Skeletal muscle tissue (tissue), 4 donors: ENCODE measurements around the gene PHAF1. TPM values are rescaled to one million over a fixed set of nuclear protein-coding genes. Genes with fewer than 3 reads are reported as not detected.

Source experiments
- H3K27ac ChIP-seq: one replicate; pipeline ENCODE4 v1.7.0; 2013; ENCODE audit warnings: mild to moderate bottlenecking, low read depth, low read length, inconsistent platforms
- H3K27me3 ChIP-seq, 3 donors: one replicate each; pipeline ENCODE4 v1.7.0; 2013; ENCODE audit warnings: low read length in 3 of 3; ENCODE audit not compliant: control insufficient read depth in 3 of 3, insufficient read depth in 3 of 3
- H3K36me3 ChIP-seq, 3 donors: one replicate each; pipeline ENCODE4 v1.7.0; 2013; ENCODE audit warnings: low read length in 3 of 3; ENCODE audit not compliant: control insufficient read depth in 3 of 3, insufficient read depth in 3 of 3
- H3K4me1 ChIP-seq, 3 donors: one replicate each; pipeline ENCODE4 v1.7.0; 2013; ENCODE audit warnings: low read length in 3 of 3, mild to moderate bottlenecking in 3 of 3; ENCODE audit not compliant: control insufficient read depth in 3 of 3, insufficient read depth in 3 of 3
- H3K4me3 ChIP-seq, 3 donors: one replicate each; pipeline ENCODE4 v1.7.0; 2013; ENCODE audit warnings: low read length in 3 of 3
- H3K9ac ChIP-seq, 3 donors: one replicate each; pipeline ENCODE4 v1.7.0; 2013; ENCODE audit warnings: low read length in 3 of 3, mild to moderate bottlenecking in 3 of 3, moderate library complexity in 2 of 3, low read depth in 1 of 3
- H3K9me3 ChIP-seq, 3 donors: one replicate each; pipeline ENCODE4 v1.7.0; 2013; ENCODE audit warnings: low read length in 3 of 3; ENCODE audit not compliant: control insufficient read depth in 3 of 3
- total RNA-seq: library from RNA; depleted of rRNA; stranded (reverse); fragments of >200 nt; gene quantifications from one replicate; pipeline ENCODE4 v1.2.3, GENCODE V29; 2014
- donor health status: Osteomylitis.

Gene PHAF1
- 17.7 TPM for total RNA-seq

- Histone ChIP-seq H3K9me3 (no peaks in the 10 kb centered on the region), H3K36me3 (peaks cover 3 to 8% (median 4%) of the 10 kb centered on the region in 3 donors), H3K27ac (peak within 1 kb of the TSS; percentile 77), H3K27me3 (no peaks in the 10 kb centered on the region), H3K9ac (peak within 1 kb of the TSS; percentile 93 to 98 (median 96)), H3K4me1 (peaks cover 20 to 34% (median 26%) of the 10 kb centered on the region in 3 donors), H3K4me3 (peak within 1 kb of the TSS; percentile 74 to 97 (median 96))
Observed at GRCh38 chr16:67109407-67110135, at the start of gene PHAF1. TSS of gene PHAF1 (plus strand) at chr16:67109941. CDS start at chr16:67110176, 235 bp downstream.

- H3K9me3 ChIP-seq = no peaks in the 10 kb centered on the region
- H3K4me1 ChIP-seq = no peaks in the 10 kb centered on the region
- no peak overlapping the region for H3K9ac ChIP-seq
- H3K4me3 ChIP-seq = no peak overlapping the region
- no peaks in the 10 kb centered on the region for H3K27me3 ChIP-seq
- no peak overlapping the region for H3K27ac ChIP-seq
- peaks cover 3 to 9% (median 4%) of the 10 kb centered on the region in 3 donors for H3K36me3 ChIP-seq
Observed at GRCh38 chr16:67063008-67063407, 46.7 kb upstream of the PHAF1 start.

DNA sequence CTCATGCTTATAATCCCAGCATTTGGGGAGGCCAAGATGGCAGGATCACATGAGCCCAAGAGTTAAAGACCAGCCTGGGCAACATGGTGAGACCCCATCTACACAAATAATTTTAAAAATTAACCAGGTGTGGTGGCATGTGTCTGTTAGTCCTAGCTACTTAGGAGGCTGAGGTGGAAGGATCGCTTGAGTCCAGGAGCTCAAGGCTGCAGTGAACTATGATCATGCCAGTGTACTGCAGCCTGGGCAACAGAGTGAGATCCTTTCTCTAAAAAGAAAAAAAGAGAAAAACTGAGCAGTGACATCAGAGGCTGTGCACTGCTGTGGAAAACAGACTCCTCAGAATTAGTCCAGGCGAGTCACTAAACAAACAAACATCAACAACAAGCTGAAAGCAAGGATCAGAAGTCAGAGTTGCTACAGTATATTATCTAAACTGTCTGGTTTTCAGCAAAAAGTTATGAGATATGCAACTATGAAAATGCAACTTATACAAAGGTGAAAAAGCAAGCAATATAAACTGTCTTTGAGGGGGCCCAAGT is 41.5 kb upstream of the PHAF1 start:
- no peak overlapping the region for H3K27ac ChIP-seq
- H3K27me3 ChIP-seq = no peaks in the 10 kb centered on the region
- peaks cover 7 to 10% (median 10%) of the 10 kb centered on the region in 3 donors for H3K36me3 ChIP-seq
- no peak overlapping the region for H3K4me3 ChIP-seq
- no peaks in the 10 kb centered on the region for H3K9me3 ChIP-seq
- H3K9ac ChIP-seq = no peak overlapping the region
- no peaks in the 10 kb centered on the region for H3K4me1 ChIP-seq

GRCh38 chr16:67071476-67072048 is 38.2 kb upstream of the PHAF1 start:
- H3K36me3 ChIP-seq = peaks cover 7 to 16% (median 10%) of the 10 kb centered on the region in 3 donors

DNA sequence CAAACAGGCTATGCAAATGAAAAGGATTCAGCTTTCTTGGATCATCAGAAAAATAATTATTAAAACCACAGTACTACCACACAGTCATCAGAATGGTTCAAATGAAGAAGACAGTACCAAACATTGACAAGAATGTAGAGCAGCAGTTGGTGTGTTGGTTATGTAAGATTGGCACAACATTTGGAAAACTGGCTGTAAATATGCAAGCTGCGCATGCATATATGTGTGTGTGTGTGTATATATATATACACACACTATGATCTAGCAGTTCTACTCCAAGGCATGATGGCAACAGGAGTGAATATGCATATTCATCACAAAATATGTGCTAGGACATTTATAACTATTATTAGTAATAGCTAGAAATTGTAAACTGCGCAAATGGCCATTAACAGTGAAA is 34.4 kb upstream of the PHAF1 start:
- H3K9ac ChIP-seq = no peak overlapping the region
- H3K36me3 ChIP-seq = peaks cover 0 to 8% (median 0%) of the 10 kb centered on the region in 3 donors

More at GRCh38 chr16:67071476-67072048, 38.2 kb upstream of the PHAF1 start:
- H3K9ac ChIP-seq = no peak overlapping the region
- no peak overlapping the region for H3K4me3 ChIP-seq
- no peaks in the 10 kb centered on the region for H3K27me3 ChIP-seq
- no peaks in the 10 kb centered on the region for H3K9me3 ChIP-seq
- H3K4me1 ChIP-seq = no peaks in the 10 kb centered on the region
- no peak overlapping the region for H3K27ac ChIP-seq

DNA sequence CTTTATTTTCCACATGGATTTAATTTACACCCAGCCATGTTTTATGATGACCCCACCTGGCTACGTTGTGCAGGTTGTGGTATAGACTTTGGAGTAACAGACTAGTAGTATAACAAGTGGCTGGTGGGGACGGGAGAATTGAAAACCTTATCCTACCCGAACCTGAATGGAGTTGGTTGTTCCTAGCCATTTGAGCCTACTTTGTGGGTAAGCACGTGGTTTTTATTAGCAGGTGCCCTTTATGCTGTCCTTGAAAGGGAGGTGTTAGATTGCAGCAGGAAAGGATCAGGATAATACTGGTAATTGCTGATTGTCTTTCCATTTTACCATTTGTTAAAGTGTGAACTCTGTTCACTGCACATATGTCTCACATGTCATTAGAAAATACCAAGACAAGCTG is 31.9 kb upstream of the PHAF1 start:
- Histone ChIP-seq H3K9me3 (no peaks in the 10 kb centered on the region), H3K36me3 (peaks cover 0 to 8% (median 0%) of the 10 kb centered on the region in 3 donors), H3K4me3 (no peak overlapping the region), H3K27me3 (no peaks in the 10 kb centered on the region), H3K9ac (no peak overlapping the region), H3K27ac (no peak overlapping the region), H3K4me1 (no peaks in the 10 kb centered on the region)

More for the DNA sequence above, 34.4 kb upstream of the PHAF1 start:
- Histone ChIP-seq H3K27ac (no peak overlapping the region), H3K27me3 (no peaks in the 10 kb centered on the region), H3K9me3 (no peaks in the 10 kb centered on the region), H3K4me1 (no peaks in the 10 kb centered on the region), H3K4me3 (no peak overlapping the region)

DNA sequence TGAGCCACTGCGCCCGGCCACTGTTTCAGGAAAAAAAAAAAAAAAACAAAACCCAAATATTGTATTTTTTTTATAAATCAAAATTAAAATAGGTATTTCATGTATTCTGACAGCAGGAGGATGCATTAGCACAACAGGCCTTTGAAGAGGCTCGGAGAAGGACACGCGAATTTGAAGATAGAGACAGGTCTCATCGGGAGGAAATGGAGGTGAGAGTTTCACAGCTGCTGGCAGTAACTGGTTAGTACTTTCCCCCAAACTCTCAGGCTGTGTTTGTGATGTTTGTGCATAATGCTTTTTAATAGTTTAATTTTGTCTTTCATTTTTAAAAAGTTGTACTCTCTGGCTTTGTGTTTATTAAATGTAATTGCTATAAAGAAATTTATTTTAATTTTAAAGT is 27.6 kb upstream of the PHAF1 start:
- no peak overlapping the region for H3K9ac ChIP-seq
- H3K27ac ChIP-seq = no peak overlapping the region
- H3K4me3 ChIP-seq = no peak overlapping the region
- peaks cover 0 to 3% (median 1%) of the 10 kb centered on the region in 3 donors for H3K36me3 ChIP-seq
- peaks cover under 1 to 14% (median 2%) of the 10 kb centered on the region in 3 donors for H3K4me1 ChIP-seq
- no peaks in the 10 kb centered on the region for H3K27me3 ChIP-seq
- H3K9me3 ChIP-seq = no peaks in the 10 kb centered on the region

GRCh38 chr16:67082891-67083290 is 26.9 kb upstream of the PHAF1 start:
- Histone ChIP-seq H3K4me1 (peaks cover 2 to 14% (median 3%) of the 10 kb centered on the region in 3 donors), H3K27ac (no peak overlapping the region), H3K36me3 (peaks cover 0 to 3% (median 1%) of the 10 kb centered on the region in 3 donors)

GRCh38 chr16:67084345-67085028 is 25.3 kb upstream of the PHAF1 start:
- Histone ChIP-seq H3K27ac (no peak overlapping the region), H3K36me3 (peaks cover 0 to 3% (median 0%) of the 10 kb centered on the region in 3 donors), H3K9me3 (no peaks in the 10 kb centered on the region), H3K4me3 (no peak overlapping the region), H3K9ac (no peak overlapping the region), H3K27me3 (no peaks in the 10 kb centered on the region), H3K4me1 (peaks cover 6 to 14% (median 9%) of the 10 kb centered on the region in 3 donors)

More at GRCh38 chr16:67082891-67083290, 26.9 kb upstream of the PHAF1 start:
- H3K9me3 ChIP-seq = no peaks in the 10 kb centered on the region
- no peak overlapping the region for H3K9ac ChIP-seq
- H3K4me3 ChIP-seq = no peak overlapping the region
- H3K27me3 ChIP-seq = no peaks in the 10 kb centered on the region
